SK-N-SH (cell line): ENCODE measurements around the gene PREB. TPM values are rescaled to one million over a fixed set of nuclear protein-coding genes. Genes with fewer than 3 reads are reported as not detected.

Source experiments
- CTCF ChIA-PET: fragments of 300-600, 350-600 bp; formaldehyde crosslinking; extraction: SDS; loops from one replicate; lab custom pipeline; 2021; lab: Yijun Ruan, JAX
- POLR2A ChIA-PET: fragments of 350-600 bp; sonication (Branson Sonifier 250); formaldehyde crosslinking; extraction: SDS; loops from one replicate; lab custom pipeline; 2020; ENCODE audit warnings: antibody characterized with exemption, inconsistent platforms; lab: Yijun Ruan, JAX
- DNase-seq: peaks from one replicate; pipeline ENCODE4 v3.0.0; 2012
- H2AFZ ChIP-seq: fragments of 200-600 bp; sonication (generic); 2 replicates; pipeline ENCODE4 v1.8.1; 2016; ENCODE audit warnings: antibody characterized with exemption, mild to moderate bottlenecking, low read depth
- H3F3A ChIP-seq: fragments of 200-600 bp; sonication (generic); replicated peaks from 2 replicates; pipeline ENCODE3; 2016; ENCODE audit warnings: antibody characterized with exemption, mild to moderate bottlenecking; ENCODE audit not compliant: insufficient read depth
- H3K27ac ChIP-seq, 2 experiments: fragments of 200-500 bp in 1 of 2; fragments of 200-600 bp in 1 of 2; sonication (Bioruptor generic) in 1 of 2; sonication (generic), shearing (Covaris generic) in 1 of 2; 2 replicates each; pipeline versions ENCODE4 v1.5.1 to v1.6.1; 2014 to 2016; ENCODE audit warnings: low read depth in 2 of 2, inconsistent platforms in 1 of 2, low read length in 1 of 2, mild to moderate bottlenecking in 1 of 2, mixed read lengths in 1 of 2
- H3K27me3 ChIP-seq: fragments of 200-600 bp; sonication (generic), shearing (Covaris generic); 2 replicates; pipeline ENCODE4 v1.6.1; 2016; ENCODE audit warnings: mixed run types; ENCODE audit not compliant: insufficient read depth
- H3K36me3 ChIP-seq, 2 experiments: fragments of 200-500 bp in 1 of 2; fragments of 200-600 bp in 1 of 2; sonication (Bioruptor generic) in 1 of 2; sonication (generic) in 1 of 2; replicated peaks in 1 of 2; 2 replicates each; pipeline versions ENCODE3 to v1.5.1; 2014 to 2016; ENCODE audit warnings: low read length in 1 of 2, mild to moderate bottlenecking in 1 of 2; ENCODE audit not compliant: insufficient read depth in 2 of 2, control insufficient read depth in 1 of 2
- H3K4me1 ChIP-seq, 2 experiments: fragments of 200-500 bp in 1 of 2; fragments of 200-600 bp in 1 of 2; sonication (Bioruptor generic) in 1 of 2; sonication (generic), shearing (Covaris generic) in 1 of 2; 2 replicates each; pipeline versions ENCODE4 v1.5.1 to v1.6.1; 2014 to 2016; ENCODE audit warnings: low read depth in 1 of 2, low read length in 1 of 2, mixed run types in 1 of 2; ENCODE audit not compliant: insufficient read depth in 2 of 2, control insufficient read depth in 1 of 2
- H3K4me2 ChIP-seq: fragments of 200-600 bp; sonication (generic), shearing (Covaris generic); 2 replicates; pipeline ENCODE4 v1.6.1; 2017; ENCODE audit warnings: mixed run types
- H3K4me3 ChIP-seq, 2 experiments: fragments of 200-500 bp in 1 of 2; fragments of 200-600 bp in 1 of 2; sonication (Bioruptor generic) in 1 of 2; sonication (generic), shearing (Covaris generic) in 1 of 2; 2 replicates each; pipeline versions ENCODE4 v1.5.1 to v1.8.1; 2014 to 2016; ENCODE audit warnings: low read depth in 2 of 2, inconsistent platforms in 1 of 2, low read length in 1 of 2, mild to moderate bottlenecking in 1 of 2, mixed read lengths in 1 of 2, moderate library complexity in 1 of 2
- H3K79me2 ChIP-seq: fragments of 200-600 bp; sonication (generic); 2 replicates; pipeline ENCODE4 v1.8.1; 2017; ENCODE audit warnings: mild to moderate bottlenecking; ENCODE audit not compliant: insufficient read depth
- H3K9ac ChIP-seq: fragments of 200-600 bp; sonication (generic); 2 replicates; pipeline ENCODE4 v1.6.1; 2017; ENCODE audit warnings: mixed run types
- H3K9me2 ChIP-seq: fragments of 200-600 bp; sonication (generic); 2 replicates; pipeline ENCODE4 v1.6.1; 2017; ENCODE audit warnings: mixed run types
- H3K9me3 ChIP-seq: fragments of 200-600 bp; sonication (generic); 2 replicates; pipeline ENCODE4 v1.6.1; 2017; ENCODE audit warnings: mixed run types, mild to moderate bottlenecking, moderate library complexity
- H4K20me1 ChIP-seq: fragments of 200-600 bp; sonication (generic); 2 replicates; pipeline ENCODE4 v1.6.1; 2017; ENCODE audit warnings: mild to moderate bottlenecking, mixed run types; ENCODE audit not compliant: insufficient read depth
- CHD2 ChIP-seq: fragments of 150-350 bp; IDR thresholded peaks from 2 replicates; pipeline ENCODE4 v1.6.1; 2018; ENCODE audit warnings: low read length; ENCODE audit not compliant: partially characterized antibody
- CTCF ChIP-seq: fragments of 200-600 bp; sonication (generic); IDR thresholded peaks from 2 replicates; pipeline ENCODE4 v1.6.1; 2017; ENCODE audit warnings: antibody characterized with exemption, mild to moderate bottlenecking, moderate library complexity
- ELF1 ChIP-seq: IDR thresholded peaks from 2 replicates; pipeline ENCODE4 v1.4.0; 2012
- FOSL2 ChIP-seq: IDR thresholded peaks from 2 replicates; pipeline ENCODE4 v1.4.0; 2012; ENCODE audit warnings: low read depth, mild to moderate bottlenecking, moderate library complexity, borderline replicate concordance
- GABPA ChIP-seq: IDR thresholded peaks from 2 replicates; pipeline ENCODE4 v1.4.0; 2012; ENCODE audit warnings: low read depth, mild to moderate bottlenecking
- GATA2 ChIP-seq: sonication (generic); formaldehyde crosslinking; IDR thresholded peaks from 2 replicates; pipeline ENCODE4 v1.5.0; 2020; ENCODE audit warnings: mild to moderate bottlenecking, missing genetic modification reagents
- JUND ChIP-seq: IDR thresholded peaks from 2 replicates; pipeline ENCODE4 v1.4.0; 2012
- MEF2A ChIP-seq: IDR thresholded peaks from 2 replicates; pipeline ENCODE4 v1.4.0; 2012; ENCODE audit warnings: low read depth, borderline replicate concordance
- MXI1 ChIP-seq: IDR thresholded peaks from 2 replicates; pipeline ENCODE4 v1.6.1; 2012; ENCODE audit warnings: mild to moderate bottlenecking, low read depth, low read length, improper control_type of control experiment
- NRF1 ChIP-seq: IDR thresholded peaks from 2 replicates; pipeline ENCODE4 v1.6.1; 2012; ENCODE audit warnings: low read depth, mild to moderate bottlenecking, low read length
- PBX3 ChIP-seq: IDR thresholded peaks from 2 replicates; pipeline ENCODE4; 2012
- RAD21 ChIP-seq: IDR thresholded peaks from 2 replicates; pipeline ENCODE4 v1.6.1; 2012; ENCODE audit warnings: mild to moderate bottlenecking, low read length
- TAF1 ChIP-seq: IDR thresholded peaks from 2 replicates; pipeline ENCODE4 v1.6.1; 2012; ENCODE audit warnings: low read depth, mild to moderate bottlenecking, low read length, moderate library complexity, borderline replicate concordance
- TCF12 ChIP-seq: IDR thresholded peaks from 2 replicates; pipeline ENCODE4 v1.4.0; 2012
- TEAD4 ChIP-seq: IDR thresholded peaks from 2 replicates; pipeline ENCODE4 v1.4.0; 2012; ENCODE audit warnings: mild to moderate bottlenecking, borderline replicate concordance; ENCODE audit not compliant: insufficient read depth
- USF2 ChIP-seq: fragments of 150-350 bp; IDR thresholded peaks from 2 replicates; pipeline ENCODE4 v1.6.1; 2017; ENCODE audit warnings: antibody characterized with exemption, low read length, low read depth, borderline replicate concordance
- YY1 ChIP-seq: IDR thresholded peaks from 2 replicates; pipeline ENCODE4 v1.4.0; 2012; ENCODE audit warnings: low read depth, mild to moderate bottlenecking
- ZBTB33 ChIP-seq: IDR thresholded peaks from 2 replicates; pipeline ENCODE4 v1.4.0; 2012; ENCODE audit warnings: low read depth, borderline replicate concordance
- WGBS: methylation state at CpG from one replicate; pipeline ENCODE4 v1.1.6; 2017; ENCODE audit warnings: low lambda C conversion rate; 5-methylcytosine and 5-hydroxymethylcytosine counted together
- polyA plus RNA-seq, 3 experiments: library from polyadenylated mRNA; depleted of rRNA; stranded (reverse); fragments of >200 nt; gene quantifications; 2 replicates each; pipeline ENCODE4 v1.2.3, GENCODE V29; 2012
- TF ChIP-seq, protein P1 (sequence below): fragments of 150-350 bp; IDR thresholded peaks from 2 replicates; pipeline ENCODE4 v1.6.1; 2016; ENCODE audit warnings: mild to moderate bottlenecking, low read depth, low read length
- TF ChIP-seq, protein P2 (sequence below): IDR thresholded peaks from 2 replicates; pipeline ENCODE4 v1.4.0; 2012; ENCODE audit warnings: low read depth

Gene PREB
- polyA plus RNA-seq, 1 of the 3 experiments (the other 2 are of a cell fraction) = 47.9 TPM

DNA sequence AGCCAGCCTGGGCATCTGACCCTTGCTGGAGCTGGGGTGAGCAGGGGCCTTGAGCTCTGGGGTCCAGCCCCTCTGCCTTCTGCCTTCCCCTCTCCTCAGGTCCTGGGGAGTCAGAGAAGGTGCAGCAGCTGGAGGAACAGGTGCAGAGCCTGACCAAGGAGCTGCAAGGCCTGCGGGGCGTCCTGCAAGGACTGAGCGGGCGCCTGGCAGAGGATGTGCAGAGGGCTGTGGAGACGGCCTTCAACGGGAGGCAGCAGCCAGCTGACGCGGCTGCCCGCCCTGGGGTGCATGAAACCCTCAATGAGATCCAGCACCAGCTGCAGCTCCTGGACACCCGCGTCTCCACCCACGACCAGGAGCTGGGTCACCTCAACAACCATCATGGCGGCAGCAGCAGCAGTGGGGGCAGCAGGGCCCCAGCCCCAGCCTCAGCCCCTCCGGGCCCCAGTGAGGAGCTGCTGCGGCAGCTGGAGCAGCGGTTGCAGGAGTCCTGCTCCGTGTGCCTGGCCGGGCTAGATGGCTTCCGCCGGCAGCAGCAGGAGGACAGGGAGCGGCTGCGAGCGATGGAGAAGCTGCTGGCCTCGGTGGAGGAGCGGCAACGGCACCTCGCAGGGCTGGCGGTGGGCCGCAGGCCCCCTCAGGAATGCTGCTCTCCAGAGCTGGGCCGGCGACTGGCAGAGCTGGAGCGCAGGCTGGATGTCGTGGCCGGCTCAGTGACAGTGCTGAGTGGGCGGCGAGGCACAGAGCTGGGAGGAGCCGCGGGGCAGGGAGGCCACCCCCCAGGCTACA lies 52.3 kb downstream of the PREB start:
- peaks cover 25 to 57% of the 10 kb centered on the region in 2 experiments for H3K4me1 ChIP-seq
- peak overlapping the region in 1 of 2 experiments; percentile 32; a peak in 1 of 4 replicates for H3K4me3 ChIP-seq
- H2AFZ ChIP-seq = no peak overlapping the region
- H3K9ac ChIP-seq = no peak overlapping the region
- peaks cover 13% of the 10 kb centered on the region for H3F3A ChIP-seq
- no peaks in the 10 kb centered on the region for H3K9me3 ChIP-seq
- POLR2A ChIA-PET = interaction anchor here (1.4 to 6.7 kb wide), 3 partner anchors 10 to 32 kb away, joined by 3 to 63 read pairs (median 18); partner anchors contain the start of genes AGBL5 and OST4
- H3K27me3 ChIP-seq = no peaks in the 10 kb centered on the region
- WGBS = 87% methylated on average over 27 of the region's 38 CpGs
- H3K27ac ChIP-seq = peak overlapping the region; percentile 50 to 99; a peak in 3 of 4 replicates
- peaks cover 16 to 38% of the 10 kb centered on the region in 2 experiments for H3K36me3 ChIP-seq
- no peaks in the 10 kb centered on the region for H3K9me2 ChIP-seq
- H3K4me2 ChIP-seq = peak overlapping the region; percentile 100
- no peak for DNase-seq
- H3K79me2 ChIP-seq = peaks cover 32% of the 10 kb centered on the region
- TF ChIP-seq YY1 (no peak), TEAD4 (no peak), CTCF (no peak), PBX3 (no peak), FOSL2 (no peak), MXI1 (no peak), CHD2 (no peak), ELF1 (no peak), RAD21 (no peak), GABPA (no peak), USF2 (no peak), JUND (no peak), NRF1 (no peak), GATA2 (CRISPR knock-in tag) (no peak), TAF1 (no peak), TCF12 (no peak), MEF2A (no peak), ZBTB33 (no peak)
- TF ChIP-seq, protein P1, sequence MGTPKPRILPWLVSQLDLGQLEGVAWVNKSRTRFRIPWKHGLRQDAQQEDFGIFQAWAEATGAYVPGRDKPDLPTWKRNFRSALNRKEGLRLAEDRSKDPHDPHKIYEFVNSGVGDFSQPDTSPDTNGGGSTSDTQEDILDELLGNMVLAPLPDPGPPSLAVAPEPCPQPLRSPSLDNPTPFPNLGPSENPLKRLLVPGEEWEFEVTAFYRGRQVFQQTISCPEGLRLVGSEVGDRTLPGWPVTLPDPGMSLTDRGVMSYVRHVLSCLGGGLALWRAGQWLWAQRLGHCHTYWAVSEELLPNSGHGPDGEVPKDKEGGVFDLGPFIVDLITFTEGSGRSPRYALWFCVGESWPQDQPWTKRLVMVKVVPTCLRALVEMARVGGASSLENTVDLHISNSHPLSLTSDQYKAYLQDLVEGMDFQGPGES = no peak
- TF ChIP-seq, protein P2, sequence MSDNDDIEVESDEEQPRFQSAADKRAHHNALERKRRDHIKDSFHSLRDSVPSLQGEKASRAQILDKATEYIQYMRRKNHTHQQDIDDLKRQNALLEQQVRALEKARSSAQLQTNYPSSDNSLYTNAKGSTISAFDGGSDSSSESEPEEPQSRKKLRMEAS = no peak
- peaks cover 16% of the 10 kb centered on the region; the same call in 1 of the 2 replicates for H4K20me1 ChIP-seq
- CTCF ChIA-PET = interaction anchor here (0.9 to 14.6 kb wide), 10 partner anchors 15 to 236 kb away, joined by 3 to 227 read pairs (median 16); partner anchors contain the start of genes AGBL5 and OST4
